ENCODE measurements around the gene POR.

GRCh38 chr7:76031964-76032363 lies 117.0 kb downstream of the POR start:
- TF ChIP-seq POLR2AphosphoS5 (IDR thresholded peaks at IDR 0.05) (no peak), POLR2A (IDR thresholded peaks at IDR 0.05) (no peak), CTCF (IDR thresholded peaks at IDR 0.05) (no peak)
